ENCODE measurements around the gene RPS13. TPM values are rescaled to one million over a fixed set of nuclear protein-coding genes. Genes with fewer than 3 reads are reported as not detected.
"Not testable (repeated sequence)": the region's sequence is repeated elsewhere in the genome, so short reads cannot be mapped to it uniquely, and the experiment has no call there.

RPS13 gene
- total RNA-seq, 2 donors from 2014 or later: 660 to 806 TPM

- no peaks in the 10 kb centered on the region for H3K27me3 ChIP-seq
- intact Hi-C loops (cut with DNase I): loop anchor here (5.0 to 10.0 kb wide), 2 partner anchors 120 to 253 kb away; no protein-coding TSS in a partner anchor
- DNase-seq (no peak), ATAC-seq (no peak)
- no peaks in the 10 kb centered on the region for H3K4me1 ChIP-seq
- no peak overlapping the region for H3K27ac ChIP-seq
- H3K9me3 ChIP-seq: no peaks in the 10 kb centered on the region
- H3K36me3 ChIP-seq (replicated peaks in 1 of 2; ENCODE audit: insufficient read depth in 1 of 2, low read depth in 2 of 2): no peaks in the 10 kb centered on the region
- H3K4me3 ChIP-seq: no peak overlapping the region
- TF ChIP-seq, protein P1, sequence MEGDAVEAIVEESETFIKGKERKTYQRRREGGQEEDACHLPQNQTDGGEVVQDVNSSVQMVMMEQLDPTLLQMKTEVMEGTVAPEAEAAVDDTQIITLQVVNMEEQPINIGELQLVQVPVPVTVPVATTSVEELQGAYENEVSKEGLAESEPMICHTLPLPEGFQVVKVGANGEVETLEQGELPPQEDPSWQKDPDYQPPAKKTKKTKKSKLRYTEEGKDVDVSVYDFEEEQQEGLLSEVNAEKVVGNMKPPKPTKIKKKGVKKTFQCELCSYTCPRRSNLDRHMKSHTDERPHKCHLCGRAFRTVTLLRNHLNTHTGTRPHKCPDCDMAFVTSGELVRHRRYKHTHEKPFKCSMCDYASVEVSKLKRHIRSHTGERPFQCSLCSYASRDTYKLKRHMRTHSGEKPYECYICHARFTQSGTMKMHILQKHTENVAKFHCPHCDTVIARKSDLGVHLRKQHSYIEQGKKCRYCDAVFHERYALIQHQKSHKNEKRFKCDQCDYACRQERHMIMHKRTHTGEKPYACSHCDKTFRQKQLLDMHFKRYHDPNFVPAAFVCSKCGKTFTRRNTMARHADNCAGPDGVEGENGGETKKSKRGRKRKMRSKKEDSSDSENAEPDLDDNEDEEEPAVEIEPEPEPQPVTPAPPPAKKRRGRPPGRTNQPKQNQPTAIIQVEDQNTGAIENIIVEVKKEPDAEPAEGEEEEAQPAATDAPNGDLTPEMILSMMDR (IDR thresholded peaks at IDR 0.05): no peak
- TF ChIP-seq POLR2A (IDR thresholded peaks at IDR 0.05): no peak
- 83 to 100% methylated on average over 2 to 6 of the region's 6 CpGs for WGBS, 2 donors
Observed at GRCh38 chr11:17067417-17067816, 10.1 kb downstream of the RPS13 start.

GRCh38 chr11:17066691-17067090, 10.8 kb downstream of the RPS13 start:
- no peaks in the 10 kb centered on the region for H3K9me3 ChIP-seq
- 42 to 52% methylated on average over 2 of the region's 2 CpGs for WGBS, 2 donors
- no peak overlapping the region for H3K27ac ChIP-seq
- no peak for TF ChIP-seq POLR2A (IDR thresholded peaks at IDR 0.05)
- TF ChIP-seq, protein P1 (IDR thresholded peaks at IDR 0.05): no peak
- intact Hi-C loops (cut with DNase I): loop anchor here (5.0 to 10.0 kb wide), 2 partner anchors 119 to 252 kb away; no protein-coding TSS in a partner anchor
- H3K36me3 ChIP-seq (replicated peaks in 1 of 2; ENCODE audit: insufficient read depth in 1 of 2, low read depth in 2 of 2): no peaks in the 10 kb centered on the region
- H3K4me3 ChIP-seq: no peak overlapping the region
- H3K4me1 ChIP-seq: no peaks in the 10 kb centered on the region
- no peak for DNase-seq
- H3K27me3 ChIP-seq: no peaks in the 10 kb centered on the region
- ATAC-seq: no peak

DNA sequence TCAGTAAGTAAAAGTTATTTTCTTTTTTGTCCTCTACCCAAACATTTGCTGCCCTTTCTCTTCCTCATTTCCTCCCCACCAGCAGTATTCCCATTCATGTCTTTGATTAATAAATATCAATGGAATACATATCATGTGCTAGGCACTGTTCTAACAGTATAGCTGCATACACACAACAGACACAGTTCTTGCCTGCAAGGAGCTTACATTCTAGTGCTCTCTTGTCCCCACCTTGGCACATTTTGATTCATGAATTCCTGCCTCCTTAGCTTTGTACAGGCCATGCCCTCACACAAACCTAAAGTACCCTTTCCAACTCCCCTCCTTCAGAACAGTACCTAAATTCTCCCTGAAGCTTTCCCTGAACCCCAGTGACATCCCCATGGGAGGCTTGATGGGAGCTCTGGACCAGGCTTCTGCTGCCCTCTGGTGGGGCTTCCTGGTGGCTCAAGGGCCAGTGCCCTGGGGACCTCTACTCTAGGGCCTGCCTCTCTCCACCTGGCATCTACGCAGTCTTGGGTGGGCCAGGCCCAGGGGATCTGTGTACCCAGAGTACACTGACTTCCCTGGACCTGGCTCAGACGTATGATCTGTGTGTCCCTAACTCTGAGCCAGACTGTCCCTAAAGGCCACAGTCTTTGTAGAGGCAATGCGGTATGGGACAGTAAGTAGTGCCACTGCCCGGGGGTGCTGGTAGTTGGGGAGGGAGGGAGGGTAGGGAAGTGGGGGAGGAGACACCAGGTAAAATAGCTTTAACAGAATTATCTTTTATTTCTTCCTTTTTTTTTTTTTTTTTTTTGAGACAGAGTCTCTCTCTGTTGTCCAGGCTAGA, 14.1 kb downstream of the RPS13 start:
- H3K4me3 ChIP-seq: no peak overlapping the region
- no peaks in the 10 kb centered on the region for H3K36me3 ChIP-seq (replicated peaks in 1 of 2; ENCODE audit: insufficient read depth in 1 of 2, low read depth in 2 of 2)
- no peak overlapping the region for H3K27ac ChIP-seq
- peak; percentile 75 to 86 (median 82) for DNase-seq
- no peaks in the 10 kb centered on the region for H3K9me3 ChIP-seq
- intact Hi-C loops (cut with DNase I): loop anchor here (10.0 kb wide), 1 partner anchor 249 kb away; no protein-coding TSS in a partner anchor
- WGBS, 2 donors: 65 to 79% methylated on average over 4 of the region's 4 CpGs
- ATAC-seq: peak; percentile 97
- TF ChIP-seq, protein P1 (IDR thresholded peaks at IDR 0.05): peak; percentile 74 to 93 (median 88)
- no peak for TF ChIP-seq POLR2A (IDR thresholded peaks at IDR 0.05)
- no peaks in the 10 kb centered on the region for H3K27me3 ChIP-seq
- no peaks in the 10 kb centered on the region for H3K4me1 ChIP-seq

- H3K9me3 ChIP-seq; ATAC-seq; H3K4me3 ChIP-seq; H3K36me3 ChIP-seq (replicated peaks in 1 of 2; ENCODE audit: insufficient read depth in 1 of 2, low read depth in 2 of 2); H3K27me3 ChIP-seq; intact Hi-C loops (cut with DNase I); H3K27ac ChIP-seq; DNase-seq: not testable (repeated sequence)
- 88 to 96% methylated on average over 6 to 22 of the region's 27 CpGs for WGBS, 2 donors
- peaks cover 28% of the 10 kb centered on the region for H3K4me1 ChIP-seq
Observed at GRCh38 chr11:17051146-17051545, 26.3 kb downstream of the RPS13 start.

DNA sequence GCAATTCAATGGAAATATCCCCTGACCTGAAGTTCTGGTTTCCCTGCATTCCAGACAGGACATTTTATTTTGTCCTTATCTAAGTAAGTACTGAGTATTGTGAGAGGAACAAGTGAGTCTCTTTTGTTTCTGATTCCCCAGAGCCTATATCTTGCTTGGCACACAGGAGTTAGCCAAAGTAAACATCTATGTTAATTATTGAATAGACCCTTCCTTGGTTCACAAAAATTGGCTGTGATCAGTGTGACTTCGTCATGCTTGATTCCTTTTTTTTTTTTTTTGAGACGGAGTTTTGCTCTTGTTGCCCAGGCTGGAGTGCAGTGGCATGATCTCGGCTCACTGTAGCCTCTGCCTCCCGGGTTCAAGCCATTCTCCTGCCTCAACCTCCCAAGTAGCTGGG, 29.0 kb downstream of the RPS13 start:
- H3K4me3 ChIP-seq; intact Hi-C loops (cut with DNase I); H3K9me3 ChIP-seq; H3K27me3 ChIP-seq; H3K36me3 ChIP-seq (replicated peaks in 1 of 2; ENCODE audit: insufficient read depth in 1 of 2, low read depth in 2 of 2): not testable (repeated sequence)
- peak; percentile 98 for ATAC-seq
- 12 to 22% methylated on average over 4 of the region's 4 CpGs for WGBS, 2 donors
- Histone ChIP-seq H3K27ac (peak overlapping the region; percentile 40 to 87 (median 78)), H3K4me1 (peaks cover 28% of the 10 kb centered on the region)
- DNase-seq: peak; percentile 20 to 75 (median 39)
